ENCODE results near the gene XKR7.
"Not testable (repeated sequence)": the region's sequence is repeated elsewhere in the genome, so short reads cannot be mapped to it uniquely, and the experiment has no call there.

The XKR7 gene

GRCh38 chr20:31967830-31968249, at the start of gene XKR7:
Gene XKR7, plus strand, starts transcription at chr20:31968151. Its CDS starts 25 bp downstream, at chr20:31968176.
- no peak for DNase-seq (ENCODE audit: low read depth)

GRCh38 chr20:31918466-31919105, 49.4 kb upstream of the XKR7 start:
- DNase-seq (ENCODE audit: low read depth) = no peak

- DNase-seq (ENCODE audit: low read depth) = no peak
These were observed 48.4 kb upstream of the XKR7 start for GRCh38 chr20:31919410-31920155.

GRCh38 chr20:31920275-31920855, 47.6 kb upstream of the XKR7 start:
- no peak for DNase-seq (ENCODE audit: low read depth)

GRCh38 chr20:31921480-31921879, 46.5 kb upstream of the XKR7 start:
- DNase-seq (ENCODE audit: low read depth) = not testable (repeated sequence)

- no peak for DNase-seq (ENCODE audit: low read depth)
These were observed 45.8 kb upstream of the XKR7 start for GRCh38 chr20:31922181-31922580.

- no peak for DNase-seq (ENCODE audit: low read depth)
These were observed 45.4 kb upstream of the XKR7 start for GRCh38 chr20:31922588-31922987.

- no peak for DNase-seq (ENCODE audit: low read depth)
These were observed 44.3 kb upstream of the XKR7 start for GRCh38 chr20:31923388-31924331.

GRCh38 chr20:31924561-31924960, 43.4 kb upstream of the XKR7 start:
- DNase-seq (ENCODE audit: low read depth) = no peak

GRCh38 chr20:31925631-31926030, 42.3 kb upstream of the XKR7 start:
- DNase-seq (ENCODE audit: low read depth) = no peak

GRCh38 chr20:31926493-31926892, 41.5 kb upstream of the XKR7 start:
- no peak for DNase-seq (ENCODE audit: low read depth)

- DNase-seq (ENCODE audit: low read depth) = no peak
These were observed 40.3 kb upstream of the XKR7 start for GRCh38 chr20:31927627-31928159.

- DNase-seq (ENCODE audit: low read depth) = not testable (repeated sequence)
These were observed 38.3 kb upstream of the XKR7 start for GRCh38 chr20:31929631-31930030.

- DNase-seq (ENCODE audit: low read depth) = no peak
These were observed 37.2 kb upstream of the XKR7 start for GRCh38 chr20:31930779-31931178.

- DNase-seq (ENCODE audit: low read depth) = no peak
These were observed 34.3 kb upstream of the XKR7 start for GRCh38 chr20:31933698-31934097.

GRCh38 chr20:31934491-31934890, 33.5 kb upstream of the XKR7 start:
- DNase-seq (ENCODE audit: low read depth) = no peak

GRCh38 chr20:31934968-31935764, 32.8 kb upstream of the XKR7 start:
- no peak for DNase-seq (ENCODE audit: low read depth)

GRCh38 chr20:31936420-31936819, 31.5 kb upstream of the XKR7 start:
- no peak for DNase-seq (ENCODE audit: low read depth)

GRCh38 chr20:31937820-31938219, 30.1 kb upstream of the XKR7 start:
- DNase-seq (ENCODE audit: low read depth) = no peak

GRCh38 chr20:31939661-31940060, 28.3 kb upstream of the XKR7 start:
- DNase-seq (ENCODE audit: low read depth) = no peak

- no peak for DNase-seq (ENCODE audit: low read depth)
These were observed 24.9 kb upstream of the XKR7 start for GRCh38 chr20:31943052-31943471.

Data from stimulated activated CD8-positive, alpha-beta memory T cell treated with anti-CD3 and anti-CD28 coated beads, Interleukin-4, amount 100 ng/mL, for 24 hours (primary cell).